Esophagus squamous epithelium (tissue), 4 donors: ENCODE results near the gene PAGE2B.

Experiments used
- CTCF ChIP-seq, 6 experiments: fragments of 450-650 bp in 4 of 6; fragments of 200-600 bp in 2 of 6; sonication (generic) in 2 of 6; IDR thresholded peaks; one replicate each; pipeline ENCODE4 v1.5.1; 2016 to 2019; ENCODE audit warnings: antibody characterized with exemption in 6 of 6, mild to moderate bottlenecking in 4 of 6, moderate library complexity in 4 of 6
- POLR2A ChIP-seq, 4 donors: fragments of 450-650 bp; IDR thresholded peaks; one replicate each; pipeline ENCODE4 v1.6.1; 2017; ENCODE audit warnings: antibody characterized with exemption in 4 of 4, mild to moderate bottlenecking in 4 of 4, moderate library complexity in 3 of 4

GRCh38 chrX:55119712-55120111, 44.9 kb downstream of the PAGE2B start:
- TF ChIP-seq CTCF (IDR thresholded peaks at IDR 0.05) (no peak), POLR2A (IDR thresholded peaks at IDR 0.05) (no peak)
